Coronary artery (tissue), 2 donors: ENCODE data around the gene TMEM131.

Experiments
- DNase-seq: peaks from one replicate; pipeline ENCODE4 v3.0.0-alpha.2; 2017; ENCODE audit warnings: low spot score
- H3K27ac ChIP-seq, 2 donors: fragments of 200-600 bp; sonication (generic); one replicate each; pipeline ENCODE4 v1.5.1; 2016 to 2019
- H3K4me3 ChIP-seq: fragments of 200-600 bp; sonication (generic); 2 replicates; pipeline ENCODE4 v1.5.1; 2016; ENCODE audit warnings: mild to moderate bottlenecking, moderate library complexity
- TF ChIP-seq, protein P1 (sequence below): fragments of 200-600 bp; sonication (generic); IDR thresholded peaks from one replicate; pipeline ENCODE4 v1.5.1; 2019; ENCODE audit warnings: antibody characterized with exemption

TMEM131 gene

DNA sequence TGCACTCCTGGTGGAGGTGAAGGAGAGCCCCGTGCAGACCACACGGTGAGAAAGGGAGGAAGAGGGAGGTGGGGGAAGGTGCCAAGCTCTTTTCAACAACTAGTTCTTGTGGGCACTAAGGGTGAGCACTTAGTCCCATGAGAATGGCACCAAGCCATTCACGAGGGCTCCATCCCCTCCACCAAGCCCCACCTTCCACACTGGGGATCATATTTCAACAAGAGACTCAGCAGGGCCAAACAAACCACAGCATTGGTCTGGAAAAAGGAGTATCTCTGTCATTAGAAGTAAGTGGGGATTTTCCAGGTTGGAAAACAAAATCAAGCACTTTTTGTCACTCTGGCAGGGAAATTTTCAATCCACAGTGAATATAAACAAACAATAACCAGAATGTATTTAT is 244.0 kb downstream of the TMEM131 start:
- DNase-seq, result no peak
- no peak overlapping the region for H3K27ac ChIP-seq
- H3K4me3 ChIP-seq, result no peak overlapping the region
- TF ChIP-seq, protein P1, sequence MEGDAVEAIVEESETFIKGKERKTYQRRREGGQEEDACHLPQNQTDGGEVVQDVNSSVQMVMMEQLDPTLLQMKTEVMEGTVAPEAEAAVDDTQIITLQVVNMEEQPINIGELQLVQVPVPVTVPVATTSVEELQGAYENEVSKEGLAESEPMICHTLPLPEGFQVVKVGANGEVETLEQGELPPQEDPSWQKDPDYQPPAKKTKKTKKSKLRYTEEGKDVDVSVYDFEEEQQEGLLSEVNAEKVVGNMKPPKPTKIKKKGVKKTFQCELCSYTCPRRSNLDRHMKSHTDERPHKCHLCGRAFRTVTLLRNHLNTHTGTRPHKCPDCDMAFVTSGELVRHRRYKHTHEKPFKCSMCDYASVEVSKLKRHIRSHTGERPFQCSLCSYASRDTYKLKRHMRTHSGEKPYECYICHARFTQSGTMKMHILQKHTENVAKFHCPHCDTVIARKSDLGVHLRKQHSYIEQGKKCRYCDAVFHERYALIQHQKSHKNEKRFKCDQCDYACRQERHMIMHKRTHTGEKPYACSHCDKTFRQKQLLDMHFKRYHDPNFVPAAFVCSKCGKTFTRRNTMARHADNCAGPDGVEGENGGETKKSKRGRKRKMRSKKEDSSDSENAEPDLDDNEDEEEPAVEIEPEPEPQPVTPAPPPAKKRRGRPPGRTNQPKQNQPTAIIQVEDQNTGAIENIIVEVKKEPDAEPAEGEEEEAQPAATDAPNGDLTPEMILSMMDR, result no peak

DNA sequence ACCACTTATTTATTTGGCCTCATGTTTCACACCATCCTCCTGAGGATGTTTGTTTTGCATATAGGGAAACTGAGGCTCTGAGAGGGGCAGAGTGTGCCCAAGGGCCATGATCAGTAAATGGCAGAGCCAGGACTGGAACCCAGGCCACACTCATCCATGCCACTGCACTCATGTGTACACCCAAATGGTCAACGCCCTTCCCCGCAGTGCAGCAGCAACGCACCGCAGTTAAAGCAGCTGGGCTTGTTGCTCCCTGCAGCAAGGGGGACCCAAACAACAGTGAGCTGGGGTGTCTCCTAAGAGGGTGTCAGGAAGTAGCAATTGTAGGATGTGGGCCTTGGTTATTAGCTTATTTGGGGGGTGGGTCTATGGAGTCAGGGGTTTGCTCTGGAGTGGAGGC is 245.7 kb downstream of the TMEM131 start:
- H3K4me3 ChIP-seq, result no peak overlapping the region
- TF ChIP-seq, protein P1, result no peak
- DNase-seq, result no peak
- no peak overlapping the region for H3K27ac ChIP-seq

DNA sequence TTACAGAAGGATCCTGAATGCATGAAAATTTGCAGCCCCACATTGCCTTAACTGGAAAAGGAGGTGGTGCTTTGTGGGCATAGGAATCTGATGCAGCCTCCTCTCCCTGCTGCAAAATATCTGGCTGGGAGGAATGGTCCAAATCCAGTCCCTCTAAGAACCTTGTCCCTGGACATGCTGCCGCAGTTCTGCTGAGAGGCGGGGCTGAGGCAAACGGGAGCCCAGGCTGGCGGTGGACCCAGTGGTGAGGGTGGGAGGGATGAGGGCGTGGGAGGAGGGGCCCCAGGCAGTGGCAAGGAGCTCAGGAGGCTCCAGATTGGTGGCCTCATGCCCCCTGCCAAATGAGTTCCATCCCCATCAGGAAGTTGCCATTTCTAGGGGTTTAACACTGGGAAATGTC is 246.2 kb downstream of the TMEM131 start:
- Histone ChIP-seq H3K4me3 (no peak overlapping the region), H3K27ac (no peak overlapping the region)
- TF ChIP-seq, protein P1, result no peak
- no peak for DNase-seq

DNA sequence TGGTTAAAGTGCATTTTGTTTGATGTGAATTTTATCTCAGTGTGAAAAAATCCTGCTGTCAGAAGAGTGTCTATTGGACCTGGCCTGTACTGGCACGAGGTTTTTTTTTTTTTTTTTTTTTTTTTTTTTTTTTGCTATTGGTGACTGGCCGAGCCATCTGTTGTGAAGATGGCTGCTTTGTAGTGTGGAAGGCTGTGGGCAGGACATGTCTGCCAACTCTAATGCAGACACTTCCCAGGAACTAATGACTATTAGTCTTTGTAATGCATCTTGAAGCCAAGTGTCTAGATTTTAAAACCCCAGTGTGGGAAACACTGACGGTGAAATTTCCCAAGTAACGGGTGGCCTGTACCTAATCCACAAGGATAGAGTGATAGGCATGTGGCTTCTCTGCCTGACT is 248.0 kb downstream of the TMEM131 start:
- Histone ChIP-seq H3K27ac (no peak overlapping the region), H3K4me3 (no peak overlapping the region)
- TF ChIP-seq, protein P1, result no peak
- DNase-seq, result no peak

DNA sequence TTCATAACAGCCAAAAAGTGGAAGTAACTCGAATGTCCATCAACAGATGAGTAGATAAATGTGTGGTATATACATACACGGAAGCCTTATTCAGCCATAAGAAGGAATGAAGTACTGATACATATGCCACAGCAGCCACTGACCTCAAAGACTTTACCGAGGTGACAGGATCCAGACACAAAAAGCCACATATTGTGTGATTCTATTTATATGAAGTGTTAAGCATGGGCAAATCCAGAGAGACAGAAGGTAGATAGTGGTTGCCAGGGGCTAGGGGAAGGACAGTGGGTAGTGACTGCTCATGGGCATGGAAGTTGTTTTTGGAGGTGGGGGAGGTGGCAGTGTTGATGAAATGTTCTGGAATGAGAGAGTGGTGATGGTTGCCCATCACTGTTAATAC is 248.5 kb downstream of the TMEM131 start:
- no peak overlapping the region for H3K27ac ChIP-seq
- no peak overlapping the region for H3K4me3 ChIP-seq
- no peak for DNase-seq

DNA sequence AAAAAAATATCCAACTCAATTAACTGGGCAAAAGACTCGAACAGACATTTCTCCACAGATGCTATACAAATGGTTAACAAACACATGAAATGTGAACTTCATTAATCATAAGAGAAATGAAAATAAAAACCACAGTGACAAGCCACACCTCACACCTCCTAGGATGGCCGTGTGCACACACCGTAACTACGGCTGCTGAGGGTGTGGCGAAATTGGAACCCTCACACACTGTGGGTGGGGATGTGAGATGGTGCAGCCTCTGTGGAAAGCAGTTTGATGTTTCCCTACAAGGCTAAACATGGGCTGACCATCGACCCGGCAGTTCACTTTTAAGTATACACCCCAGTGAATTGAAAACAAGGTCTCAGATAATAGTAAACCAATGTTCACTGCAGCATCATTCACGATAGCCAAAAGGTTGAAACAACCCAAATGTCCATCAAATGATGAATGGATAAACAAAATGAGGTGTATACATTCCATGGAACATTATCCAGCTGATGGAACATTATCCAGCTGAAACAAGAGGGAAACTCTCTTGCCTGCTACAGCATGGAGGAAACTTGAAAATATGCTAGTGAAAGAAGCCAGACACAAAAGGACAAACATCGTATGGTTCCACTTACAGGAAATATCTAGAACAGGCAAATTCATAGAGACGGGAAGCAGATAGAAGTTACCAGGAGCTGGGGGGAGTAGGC is 250.1 kb downstream of the TMEM131 start:
- no peak overlapping the region for H3K27ac ChIP-seq
- TF ChIP-seq, protein P1, result no peak
- no peak overlapping the region for H3K4me3 ChIP-seq
- DNase-seq, result no peak

More for the DNA sequence above, 248.5 kb downstream of the TMEM131 start:
- TF ChIP-seq, protein P1, result no peak

DNA sequence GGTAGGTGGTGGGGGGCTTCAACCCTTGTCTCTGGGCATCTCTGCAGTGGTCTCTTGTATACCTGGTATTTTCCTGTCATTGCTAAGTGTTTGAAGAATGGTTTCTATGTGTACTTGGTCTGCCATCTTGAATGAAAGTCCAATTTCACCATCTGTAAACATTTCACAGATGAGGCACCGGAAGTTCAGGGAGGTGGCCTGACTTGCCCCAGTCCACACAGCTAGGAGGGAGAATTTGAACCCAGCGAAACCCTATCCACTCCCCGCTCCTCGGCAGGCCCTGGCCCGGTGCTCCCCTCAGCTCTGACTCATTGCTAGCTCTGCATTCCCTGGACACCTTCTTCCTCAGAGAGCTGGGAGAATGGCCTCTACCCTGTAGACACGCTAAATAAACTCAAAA is 251.8 kb downstream of the TMEM131 start:
- H3K4me3 ChIP-seq, result no peak overlapping the region
- TF ChIP-seq, protein P1, result no peak
- no peak for DNase-seq
- H3K27ac ChIP-seq, result no peak overlapping the region
